ENCODE data around the gene AHR.
"Not testable (repeated sequence)": the region's sequence is repeated elsewhere in the genome, so short reads cannot be mapped to it uniquely, and the experiment has no call there.

AHR gene

GRCh38 chr7:17380736-17381662 lies 82.5 kb downstream of the AHR start:
- no peak for DNase-seq

GRCh38 chr7:17382408-17383354 lies 84.2 kb downstream of the AHR start:
- DNase-seq: not testable (repeated sequence)

GRCh38 chr7:17384400-17384799 lies 85.9 kb downstream of the AHR start:
- DNase-seq: no peak

GRCh38 chr7:17385612-17386011 lies 87.2 kb downstream of the AHR start:
- no peak for DNase-seq

- no peak for DNase-seq
Measured at GRCh38 chr7:17390392-17390791, 91.9 kb downstream of the AHR start.

GRCh38 chr7:17391366-17391765 lies 92.9 kb downstream of the AHR start:
- no peak for DNase-seq

GRCh38 chr7:17392846-17393245 lies 94.4 kb downstream of the AHR start:
- no peak for DNase-seq

- not testable (repeated sequence) for DNase-seq
Measured at GRCh38 chr7:17394563-17394962, 96.1 kb downstream of the AHR start.

All from CD4-positive, alpha-beta T cell treated with Interleukin-17A for 1 hour (primary cell).